ENCODE results near the gene CEP78.
"Not testable (repeated sequence)": the region's sequence is repeated elsewhere in the genome, so short reads cannot be mapped to it uniquely, and the experiment has no call there.

CEP78 gene

GRCh38 chr9:78280982-78281668 is 45.2 kb downstream of the CEP78 start:
- DNase-seq (ENCODE audit: low read depth): no peak
- TF ChIP-seq CTCF (IDR thresholded peaks at IDR 0.05; ENCODE audit: insufficient read depth, low read depth, low read length, missing control alignments): no peak
- H3K4me3 ChIP-seq (ENCODE audit: low read depth, low read length): no peak overlapping the region

GRCh38 chr9:78284181-78284580 is 48.3 kb downstream of the CEP78 start:
- H3K4me3 ChIP-seq (ENCODE audit: low read depth, low read length); DNase-seq (ENCODE audit: low read depth): not testable (repeated sequence)

GRCh38 chr9:78286125-78286524 is 50.2 kb downstream of the CEP78 start:
- no peak for TF ChIP-seq CTCF (IDR thresholded peaks at IDR 0.05; ENCODE audit: insufficient read depth, low read depth, low read length, missing control alignments)
- no peak overlapping the region for H3K4me3 ChIP-seq (ENCODE audit: low read depth, low read length)
- no peak for DNase-seq (ENCODE audit: low read depth)

- TF ChIP-seq CTCF (IDR thresholded peaks at IDR 0.05; ENCODE audit: insufficient read depth, low read depth, low read length, missing control alignments): no peak
- DNase-seq (ENCODE audit: low read depth): no peak
- no peak overlapping the region for H3K4me3 ChIP-seq (ENCODE audit: low read depth, low read length)
These were observed 51.1 kb downstream of the CEP78 start for GRCh38 chr9:78286946-78287388.

- no peak overlapping the region for H3K4me3 ChIP-seq (ENCODE audit: low read depth, low read length)
- TF ChIP-seq CTCF (IDR thresholded peaks at IDR 0.05; ENCODE audit: insufficient read depth, low read depth, low read length, missing control alignments): no peak
- no peak for DNase-seq (ENCODE audit: low read depth)
These were observed 52.5 kb downstream of the CEP78 start for GRCh38 chr9:78288214-78288892.

GRCh38 chr9:78289474-78289873 is 53.6 kb downstream of the CEP78 start:
- no peak for TF ChIP-seq CTCF (IDR thresholded peaks at IDR 0.05; ENCODE audit: insufficient read depth, low read depth, low read length, missing control alignments)
- no peak overlapping the region for H3K4me3 ChIP-seq (ENCODE audit: low read depth, low read length)
- DNase-seq (ENCODE audit: low read depth): no peak

GRCh38 chr9:78291240-78291925 is 55.5 kb downstream of the CEP78 start:
- no peak for DNase-seq (ENCODE audit: low read depth)
- no peak overlapping the region for H3K4me3 ChIP-seq (ENCODE audit: low read depth, low read length)
- TF ChIP-seq CTCF (IDR thresholded peaks at IDR 0.05; ENCODE audit: insufficient read depth, low read depth, low read length, missing control alignments): no peak
